ENCODE measurements around the gene G3BP1.
A peak's percentile ranks its signal among the peaks of the same experiment; 100 is the strongest.

DNA sequence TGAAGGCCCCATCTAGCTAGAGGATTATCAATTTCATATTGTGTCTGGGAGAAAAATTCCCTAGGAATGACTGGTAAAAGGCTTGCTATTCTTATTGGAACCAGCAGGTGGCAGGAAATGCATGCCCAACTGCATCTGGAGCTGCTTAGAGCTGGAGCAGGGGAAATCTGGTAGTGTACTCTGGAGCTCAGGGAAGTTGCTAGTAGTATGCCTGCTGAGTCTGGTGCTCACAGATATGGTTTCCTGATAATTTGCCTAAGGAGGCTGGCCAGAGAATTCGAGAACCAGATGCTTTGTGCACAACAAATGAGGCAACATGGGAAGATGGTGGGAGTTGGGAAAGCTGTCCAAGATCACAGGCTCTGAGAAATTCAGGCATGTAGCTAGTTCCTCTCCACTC is 53.7 kb downstream of the G3BP1 start:
- TF ChIP-seq, protein P1, sequence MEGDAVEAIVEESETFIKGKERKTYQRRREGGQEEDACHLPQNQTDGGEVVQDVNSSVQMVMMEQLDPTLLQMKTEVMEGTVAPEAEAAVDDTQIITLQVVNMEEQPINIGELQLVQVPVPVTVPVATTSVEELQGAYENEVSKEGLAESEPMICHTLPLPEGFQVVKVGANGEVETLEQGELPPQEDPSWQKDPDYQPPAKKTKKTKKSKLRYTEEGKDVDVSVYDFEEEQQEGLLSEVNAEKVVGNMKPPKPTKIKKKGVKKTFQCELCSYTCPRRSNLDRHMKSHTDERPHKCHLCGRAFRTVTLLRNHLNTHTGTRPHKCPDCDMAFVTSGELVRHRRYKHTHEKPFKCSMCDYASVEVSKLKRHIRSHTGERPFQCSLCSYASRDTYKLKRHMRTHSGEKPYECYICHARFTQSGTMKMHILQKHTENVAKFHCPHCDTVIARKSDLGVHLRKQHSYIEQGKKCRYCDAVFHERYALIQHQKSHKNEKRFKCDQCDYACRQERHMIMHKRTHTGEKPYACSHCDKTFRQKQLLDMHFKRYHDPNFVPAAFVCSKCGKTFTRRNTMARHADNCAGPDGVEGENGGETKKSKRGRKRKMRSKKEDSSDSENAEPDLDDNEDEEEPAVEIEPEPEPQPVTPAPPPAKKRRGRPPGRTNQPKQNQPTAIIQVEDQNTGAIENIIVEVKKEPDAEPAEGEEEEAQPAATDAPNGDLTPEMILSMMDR (conservative IDR thresholded peaks at IDR 0.05): peak; percentile 92
- TF ChIP-seq ZFX (IDR thresholded peaks at IDR 0.05): no peak
